T-helper 1 cell (primary cell): Measurements from ENCODE around the gene IFNL4.
A peak's percentile ranks its signal among the peaks of the same experiment; 100 is the strongest.
"Not testable (repeated sequence)": the region's sequence is repeated elsewhere in the genome, so short reads cannot be mapped to it uniquely, and the experiment has no call there.

Experiments used
- DNase-seq, 5 donors: peaks; one replicate each; pipeline ENCODE4 v3.0.0-alpha.2; 2012 to 2020

The IFNL4 gene

GRCh38 chr19:39254531-39255345 is 6.1 kb upstream of the IFNL4 start:
- no peak for DNase-seq

GRCh38 chr19:39253374-39254149 is 4.9 kb upstream of the IFNL4 start:
- no peak for DNase-seq

- no peak for DNase-seq
These were observed 3.8 kb upstream of the IFNL4 start for GRCh38 chr19:39252458-39252857.

- no peak for DNase-seq
These were observed 3.2 kb upstream of the IFNL4 start for GRCh38 chr19:39251846-39252245.

- no peak for DNase-seq
These were observed 2.4 kb upstream of the IFNL4 start for GRCh38 chr19:39251081-39251480.

GRCh38 chr19:39247701-39248664 is 673 bp downstream of the IFNL4 start:
- DNase-seq: no peak

GRCh38 chr19:39246951-39247669 is 1.5 kb downstream of the IFNL4 start:
- DNase-seq: peak in 1 of 5 donors; percentile 23

GRCh38 chr19:39245166-39245565 is 3.5 kb downstream of the IFNL4 start:
- not testable (repeated sequence) for DNase-seq

GRCh38 chr19:39244410-39245100 is 4.1 kb downstream of the IFNL4 start, which contains the start of gene IFNL3:
TSS of gene IFNL3 (minus strand) at chr19:39245006. CDS start at chr19:39244967, 39 bp downstream.
- not testable (repeated sequence) for DNase-seq

GRCh38 chr19:39243741-39244140 is 4.9 kb downstream of the IFNL4 start:
- DNase-seq: not testable (repeated sequence)

- no peak for DNase-seq
These were observed 8.2 kb downstream of the IFNL4 start for GRCh38 chr19:39240421-39240820.

GRCh38 chr19:39238944-39239343 is 9.7 kb downstream of the IFNL4 start:
- DNase-seq: no peak

GRCh38 chr19:39238209-39238608 is 10.4 kb downstream of the IFNL4 start:
- no peak for DNase-seq

GRCh38 chr19:39237200-39238184 is 11.2 kb downstream of the IFNL4 start:
- peak in 4 of 5 donors; percentile 11 to 31 (median 24) for DNase-seq

GRCh38 chr19:39236527-39236926 is 12.1 kb downstream of the IFNL4 start:
- peak in 1 of 5 donors; percentile 20 for DNase-seq

GRCh38 chr19:39232708-39233107 is 15.9 kb downstream of the IFNL4 start:
- DNase-seq: no peak

- no peak for DNase-seq
These were observed 18.4 kb downstream of the IFNL4 start for GRCh38 chr19:39230096-39230764.

- no peak for DNase-seq
These were observed 23.7 kb downstream of the IFNL4 start for GRCh38 chr19:39224910-39225309.

- no peak for DNase-seq
These were observed 24.9 kb downstream of the IFNL4 start for GRCh38 chr19:39223703-39224279.
